ENCODE results near the gene CFAP54.

CFAP54 gene

DNA sequence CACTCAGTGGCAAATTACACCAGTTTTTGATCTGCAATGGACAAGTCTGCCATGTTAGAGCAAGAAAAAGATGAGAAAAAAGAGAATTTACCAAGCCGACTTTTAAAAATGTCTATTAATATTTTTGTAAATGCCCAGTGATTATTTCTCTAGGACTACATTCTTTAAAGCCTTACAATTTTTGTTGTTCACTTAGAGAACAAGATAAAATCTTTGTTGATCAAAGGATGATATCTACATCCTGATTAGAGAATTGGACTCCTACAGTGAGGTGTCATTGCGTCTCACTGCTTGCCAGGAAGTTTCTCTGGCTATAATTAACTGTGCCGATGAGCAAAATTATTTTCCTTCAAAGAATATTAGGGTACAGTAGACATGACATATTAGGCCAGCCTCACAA, 1.7 kb upstream of the CFAP54 start:
- TF ChIP-seq, protein P1, sequence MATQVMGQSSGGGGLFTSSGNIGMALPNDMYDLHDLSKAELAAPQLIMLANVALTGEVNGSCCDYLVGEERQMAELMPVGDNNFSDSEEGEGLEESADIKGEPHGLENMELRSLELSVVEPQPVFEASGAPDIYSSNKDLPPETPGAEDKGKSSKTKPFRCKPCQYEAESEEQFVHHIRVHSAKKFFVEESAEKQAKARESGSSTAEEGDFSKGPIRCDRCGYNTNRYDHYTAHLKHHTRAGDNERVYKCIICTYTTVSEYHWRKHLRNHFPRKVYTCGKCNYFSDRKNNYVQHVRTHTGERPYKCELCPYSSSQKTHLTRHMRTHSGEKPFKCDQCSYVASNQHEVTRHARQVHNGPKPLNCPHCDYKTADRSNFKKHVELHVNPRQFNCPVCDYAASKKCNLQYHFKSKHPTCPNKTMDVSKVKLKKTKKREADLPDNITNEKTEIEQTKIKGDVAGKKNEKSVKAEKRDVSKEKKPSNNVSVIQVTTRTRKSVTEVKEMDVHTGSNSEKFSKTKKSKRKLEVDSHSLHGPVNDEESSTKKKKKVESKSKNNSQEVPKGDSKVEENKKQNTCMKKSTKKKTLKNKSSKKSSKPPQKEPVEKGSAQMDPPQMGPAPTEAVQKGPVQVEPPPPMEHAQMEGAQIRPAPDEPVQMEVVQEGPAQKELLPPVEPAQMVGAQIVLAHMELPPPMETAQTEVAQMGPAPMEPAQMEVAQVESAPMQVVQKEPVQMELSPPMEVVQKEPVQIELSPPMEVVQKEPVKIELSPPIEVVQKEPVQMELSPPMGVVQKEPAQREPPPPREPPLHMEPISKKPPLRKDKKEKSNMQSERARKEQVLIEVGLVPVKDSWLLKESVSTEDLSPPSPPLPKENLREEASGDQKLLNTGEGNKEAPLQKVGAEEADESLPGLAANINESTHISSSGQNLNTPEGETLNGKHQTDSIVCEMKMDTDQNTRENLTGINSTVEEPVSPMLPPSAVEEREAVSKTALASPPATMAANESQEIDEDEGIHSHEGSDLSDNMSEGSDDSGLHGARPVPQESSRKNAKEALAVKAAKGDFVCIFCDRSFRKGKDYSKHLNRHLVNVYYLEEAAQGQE (IDR thresholded peaks at IDR 0.05; ENCODE audit: insufficient read depth in 1 of 2, low read depth in 2 of 2, low read length in 2 of 2) = no peak
- no peak for TF ChIP-seq POLR2AphosphoS5 (IDR thresholded peaks at IDR 0.05; ENCODE audit: low read depth, low read length)
- no peak for TF ChIP-seq FOXP2 (optimal IDR thresholded peaks at IDR 0.05; ENCODE audit: borderline replicate concordance, extremely low read depth, extremely low read length, insufficient read depth)
- no peak for TF ChIP-seq TAF1 (IDR thresholded peaks at IDR 0.05; ENCODE audit: borderline replicate concordance, insufficient read depth, low read length)
- TF ChIP-seq SIN3A (IDR thresholded peaks at IDR 0.05; ENCODE audit: borderline replicate concordance, insufficient read depth, low read length) = no peak

DNA sequence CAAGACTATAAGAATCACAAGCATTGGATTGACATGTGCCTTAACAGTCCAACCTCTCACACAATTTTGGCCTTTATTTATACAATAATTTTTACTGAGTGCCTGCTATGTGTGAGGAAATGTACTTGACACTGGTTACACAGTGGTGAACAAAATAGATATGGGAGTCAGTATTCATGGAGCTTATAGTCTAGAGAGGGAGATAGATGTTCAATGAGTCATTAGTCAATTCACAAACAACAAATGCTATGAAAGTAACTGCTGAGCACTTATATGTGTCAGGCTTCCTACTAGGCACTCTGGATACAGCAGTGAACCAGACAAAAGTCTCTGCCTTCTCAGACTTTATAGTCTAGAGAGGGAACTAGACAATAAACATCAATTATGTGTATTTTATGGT, 3.7 kb downstream of the CFAP54 start:
- TF ChIP-seq POLR2AphosphoS5 (IDR thresholded peaks at IDR 0.05; ENCODE audit: low read depth, low read length) = no peak

DNA sequence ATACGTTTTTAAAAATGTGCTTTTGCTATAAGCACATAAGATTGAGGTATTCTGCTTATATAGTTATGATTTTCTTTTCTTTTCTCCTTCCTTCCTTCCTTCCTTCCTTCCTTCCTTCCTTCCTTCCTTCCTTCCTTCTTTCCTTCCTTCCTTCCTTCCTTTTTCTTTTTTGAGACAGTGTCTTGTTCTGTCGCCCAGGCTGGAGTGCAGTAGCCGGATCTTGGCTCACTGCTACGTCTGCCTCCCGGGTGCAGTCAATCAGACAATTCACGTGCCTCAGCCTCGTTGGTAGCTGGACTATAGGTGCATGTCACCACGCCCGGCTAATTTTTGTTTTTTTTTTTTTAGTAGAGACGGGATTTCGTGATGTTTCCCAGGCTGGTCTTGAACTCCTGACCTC, 5.8 kb downstream of the CFAP54 start:
- no peak for TF ChIP-seq POLR2AphosphoS5 (IDR thresholded peaks at IDR 0.05; ENCODE audit: low read depth, low read length)
- no peak for TF ChIP-seq SIN3A (IDR thresholded peaks at IDR 0.05; ENCODE audit: borderline replicate concordance, insufficient read depth, low read length)
- TF ChIP-seq, protein P1 (IDR thresholded peaks at IDR 0.05; ENCODE audit: insufficient read depth in 1 of 2, low read depth in 2 of 2, low read length in 2 of 2) = no peak
- TF ChIP-seq TAF1 (IDR thresholded peaks at IDR 0.05; ENCODE audit: borderline replicate concordance, insufficient read depth, low read length) = no peak
- no peak for TF ChIP-seq FOXP2 (optimal IDR thresholded peaks at IDR 0.05; ENCODE audit: borderline replicate concordance, extremely low read depth, extremely low read length, insufficient read depth)

DNA sequence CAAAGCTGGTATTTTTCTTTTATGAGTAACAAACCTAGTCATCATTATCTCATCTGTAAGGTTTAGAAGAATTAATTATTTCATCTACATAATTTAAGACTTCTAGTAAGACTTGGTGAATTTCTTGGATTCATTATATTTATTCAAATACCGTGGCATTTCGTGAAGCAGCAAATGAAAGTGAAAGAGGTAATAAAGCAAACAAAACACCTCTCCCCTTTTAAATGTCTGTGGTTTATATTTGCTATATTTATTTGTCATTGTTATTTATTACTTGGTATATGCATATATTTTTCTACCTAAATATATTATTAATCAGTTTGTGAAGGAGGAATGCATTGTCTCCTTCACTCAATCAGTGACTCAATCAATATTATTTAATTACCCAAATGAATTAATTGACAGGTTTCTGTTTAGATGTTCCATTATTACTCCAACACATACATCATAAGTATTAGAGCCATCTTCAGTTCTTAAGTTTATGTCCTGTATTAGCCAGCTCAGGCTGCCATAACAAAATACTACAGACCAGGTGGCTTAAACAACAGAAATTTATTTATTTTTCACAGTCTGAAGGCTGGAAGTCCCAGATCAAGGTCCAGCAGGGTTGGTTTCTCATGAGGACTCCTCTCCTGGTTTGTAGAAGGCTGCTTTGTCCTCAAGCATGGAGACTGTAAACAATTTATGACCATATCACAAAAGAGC, 6.6 kb downstream of the CFAP54 start:
- no peak for TF ChIP-seq TAF1 (IDR thresholded peaks at IDR 0.05; ENCODE audit: borderline replicate concordance, insufficient read depth, low read length)

DNA sequence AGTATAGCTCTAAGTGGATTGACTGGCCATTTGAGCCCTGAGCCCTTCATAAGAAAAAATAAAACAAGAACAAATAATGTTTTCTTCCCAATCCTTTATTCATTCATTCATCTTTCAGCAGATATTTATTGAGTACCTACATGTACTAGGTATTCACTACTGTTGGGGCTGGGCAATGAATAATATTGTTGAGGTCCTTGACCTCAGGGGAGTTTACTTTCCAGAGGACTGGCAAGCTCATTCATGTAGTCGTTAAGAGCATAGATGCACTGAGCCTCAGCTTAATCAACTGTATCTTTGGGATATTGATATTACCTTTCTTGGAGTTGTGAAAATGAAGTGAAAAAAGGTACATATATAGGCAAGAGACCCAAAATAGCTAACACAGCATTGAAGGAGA, 7.6 kb downstream of the CFAP54 start:
- TF ChIP-seq, protein P1 (IDR thresholded peaks at IDR 0.05; ENCODE audit: insufficient read depth in 1 of 2, low read depth in 2 of 2, low read length in 2 of 2) = no peak
- TF ChIP-seq POLR2AphosphoS5 (IDR thresholded peaks at IDR 0.05; ENCODE audit: low read depth, low read length) (no peak), SIN3A (IDR thresholded peaks at IDR 0.05; ENCODE audit: borderline replicate concordance, insufficient read depth, low read length) (no peak), FOXP2 (optimal IDR thresholded peaks at IDR 0.05; ENCODE audit: borderline replicate concordance, extremely low read depth, extremely low read length, insufficient read depth) (no peak), TAF1 (IDR thresholded peaks at IDR 0.05; ENCODE audit: borderline replicate concordance, insufficient read depth, low read length) (no peak)

DNA sequence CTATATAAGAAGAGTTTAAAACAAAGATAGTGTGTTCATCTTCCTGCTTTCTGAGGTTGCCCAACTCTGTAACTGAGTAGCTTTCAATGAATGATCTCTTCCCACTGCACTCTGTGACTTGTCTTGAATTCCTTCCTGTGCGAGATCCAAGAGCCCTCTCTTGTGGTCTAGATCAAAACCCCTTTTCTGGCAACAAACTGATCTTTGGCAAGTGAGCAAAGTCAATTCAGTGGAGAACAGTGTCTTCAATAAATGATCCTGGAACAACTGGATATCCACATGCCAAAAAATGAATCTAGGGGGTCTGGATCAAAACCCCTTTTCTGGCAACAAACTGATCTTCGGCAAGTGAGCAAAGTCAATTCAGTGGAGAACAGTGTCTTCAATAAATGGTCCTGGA, 8.5 kb downstream of the CFAP54 start:
- TF ChIP-seq SIN3A (IDR thresholded peaks at IDR 0.05; ENCODE audit: borderline replicate concordance, insufficient read depth, low read length) = no peak
- no peak for TF ChIP-seq TAF1 (IDR thresholded peaks at IDR 0.05; ENCODE audit: borderline replicate concordance, insufficient read depth, low read length)
- TF ChIP-seq POLR2AphosphoS5 (IDR thresholded peaks at IDR 0.05; ENCODE audit: low read depth, low read length) = no peak
- TF ChIP-seq, protein P1 (IDR thresholded peaks at IDR 0.05; ENCODE audit: insufficient read depth in 1 of 2, low read depth in 2 of 2, low read length in 2 of 2) = no peak
- no peak for TF ChIP-seq FOXP2 (optimal IDR thresholded peaks at IDR 0.05; ENCODE audit: borderline replicate concordance, extremely low read depth, extremely low read length, insufficient read depth)
